HepG2 (cell line): ENCODE results near the gene TLN1. TPM values are rescaled to one million over a fixed set of nuclear protein-coding genes. Genes with fewer than 3 reads are reported as not detected.

Experiments used
- ESRRA ChIP-seq: sonication (generic); formaldehyde crosslinking; IDR thresholded peaks from 2 replicates; pipeline ENCODE4 v1.5.1; 2020; ENCODE audit warnings: mild to moderate bottlenecking, low read depth, missing genetic modification reagents
- GFI1 ChIP-seq: sonication (generic); formaldehyde crosslinking; IDR thresholded peaks from 2 replicates; pipeline ENCODE4 v1.5.0; 2020; ENCODE audit warnings: missing genetic modification reagents, mild to moderate bottlenecking, borderline replicate concordance
- HNRNPK ChIP-seq: fragments of 200-400 bp; formaldehyde crosslinking; IDR thresholded peaks from 2 replicates; pipeline ENCODE4 v1.6.1; 2018; ENCODE audit warnings: low read length, low read depth, moderate library complexity, mild to moderate bottlenecking; ENCODE audit not compliant: poor library complexity, severe bottlenecking
- SNRNP70 ChIP-seq: fragments of 200-400 bp; formaldehyde crosslinking; IDR thresholded peaks from 2 replicates; pipeline ENCODE4 v1.6.1; 2017; ENCODE audit warnings: mild to moderate bottlenecking, low read depth, low read length, moderate library complexity
- TBL1XR1 ChIP-seq: fragments of 150-350 bp; IDR thresholded peaks from 2 replicates; pipeline ENCODE4 v1.6.1; 2014; ENCODE audit warnings: borderline replicate concordance, low read length; ENCODE audit not compliant: partially characterized antibody
- TBX2 ChIP-seq: sonication (generic); formaldehyde crosslinking; IDR thresholded peaks from 2 replicates; pipeline ENCODE4 v1.5.0; 2020; ENCODE audit warnings: missing genetic modification reagents, mild to moderate bottlenecking, borderline replicate concordance
- TSC22D2 ChIP-seq: sonication (generic); formaldehyde crosslinking; IDR thresholded peaks from 2 replicates; pipeline ENCODE4 v1.5.1; 2020; ENCODE audit warnings: missing genetic modification reagents, mild to moderate bottlenecking, borderline replicate concordance
- YEATS4 ChIP-seq: sonication (generic); formaldehyde crosslinking; IDR thresholded peaks from 2 replicates; pipeline ENCODE4 v1.4.0; 2020; ENCODE audit warnings: missing genetic modification reagents, borderline replicate concordance
- ZNF350 ChIP-seq: sonication (generic); formaldehyde crosslinking; IDR thresholded peaks from 2 replicates; pipeline ENCODE4 v1.4.0; 2020; ENCODE audit warnings: mild to moderate bottlenecking, low read depth, missing genetic modification reagents, borderline replicate concordance
- ZNF891 ChIP-seq: sonication (generic); formaldehyde crosslinking; IDR thresholded peaks from 2 replicates; pipeline ENCODE4 v1.5.0; 2020; ENCODE audit warnings: mild to moderate bottlenecking, missing genetic modification reagents
- ZSCAN20 ChIP-seq: sonication (generic); formaldehyde crosslinking; IDR thresholded peaks from 2 replicates; pipeline ENCODE4 v1.4.0; 2020; ENCODE audit warnings: missing genetic modification reagents, mild to moderate bottlenecking, borderline replicate concordance
- ZSCAN29 ChIP-seq: sonication (generic); formaldehyde crosslinking; conservative IDR thresholded peaks from 2 replicates; pipeline ENCODE4 v1.4.0; 2020; ENCODE audit warnings: mild to moderate bottlenecking, missing genetic modification reagents
- polyA plus RNA-seq, 8 experiments: library from polyadenylated mRNA; depleted of rRNA in 3 of 8; stranded (reverse) in 7 of 8; unstranded in 1 of 8; fragments of >200 nt; fragmentation: Illumina TruSeq in 4 of 8; extraction: Trizol in 4 of 8; gene quantifications; 2 replicates each; pipeline versions ENCODE4 v1.2.1 to v1.2.3, GENCODE V29; 2011 to 2016; ENCODE audit warnings: low read depth in 4 of 8, missing spikeins in 1 of 8, mixed read lengths in 1 of 8; ENCODE audit not compliant: insufficient read depth in 1 of 8
- total RNA-seq, 5 experiments: library from RNA; depleted of rRNA; stranded (reverse); fragments of >200 nt; fragmentation: Illumina TruSeq; extraction: Trizol; gene quantifications; 2 replicates each; pipeline ENCODE4 v1.2.3, GENCODE V29; 2016; ENCODE audit warnings: low read depth in 1 of 5
- TF ChIP-seq, protein P1 (sequence below): IDR thresholded peaks from 2 replicates; pipeline ENCODE4 v1.4.0; 2020; ENCODE audit warnings: mild to moderate bottlenecking, missing genetic modification reagents
- TF ChIP-seq, protein P2 (sequence below): fragments of 450-650 bp; IDR thresholded peaks from 2 replicates; pipeline ENCODE4 v1.6.1; 2017
- TF ChIP-seq, protein P3 (sequence below): sonication (generic); formaldehyde crosslinking; IDR thresholded peaks from 2 replicates; pipeline ENCODE4 v1.5.0; 2020; ENCODE audit warnings: missing genetic modification reagents
- TF ChIP-seq, protein P4 (sequence below): sonication (generic); formaldehyde crosslinking; IDR thresholded peaks from 2 replicates; pipeline ENCODE4 v1.4.0; 2020; ENCODE audit warnings: mild to moderate bottlenecking, missing genetic modification reagents

TLN1 gene
- total and polyA plus RNA-seq, 2 of the 13 experiments (the other 11 are each of a cell fraction or from before 2014, with no cell fraction given): 35.2 to 51.8 TPM

DNA sequence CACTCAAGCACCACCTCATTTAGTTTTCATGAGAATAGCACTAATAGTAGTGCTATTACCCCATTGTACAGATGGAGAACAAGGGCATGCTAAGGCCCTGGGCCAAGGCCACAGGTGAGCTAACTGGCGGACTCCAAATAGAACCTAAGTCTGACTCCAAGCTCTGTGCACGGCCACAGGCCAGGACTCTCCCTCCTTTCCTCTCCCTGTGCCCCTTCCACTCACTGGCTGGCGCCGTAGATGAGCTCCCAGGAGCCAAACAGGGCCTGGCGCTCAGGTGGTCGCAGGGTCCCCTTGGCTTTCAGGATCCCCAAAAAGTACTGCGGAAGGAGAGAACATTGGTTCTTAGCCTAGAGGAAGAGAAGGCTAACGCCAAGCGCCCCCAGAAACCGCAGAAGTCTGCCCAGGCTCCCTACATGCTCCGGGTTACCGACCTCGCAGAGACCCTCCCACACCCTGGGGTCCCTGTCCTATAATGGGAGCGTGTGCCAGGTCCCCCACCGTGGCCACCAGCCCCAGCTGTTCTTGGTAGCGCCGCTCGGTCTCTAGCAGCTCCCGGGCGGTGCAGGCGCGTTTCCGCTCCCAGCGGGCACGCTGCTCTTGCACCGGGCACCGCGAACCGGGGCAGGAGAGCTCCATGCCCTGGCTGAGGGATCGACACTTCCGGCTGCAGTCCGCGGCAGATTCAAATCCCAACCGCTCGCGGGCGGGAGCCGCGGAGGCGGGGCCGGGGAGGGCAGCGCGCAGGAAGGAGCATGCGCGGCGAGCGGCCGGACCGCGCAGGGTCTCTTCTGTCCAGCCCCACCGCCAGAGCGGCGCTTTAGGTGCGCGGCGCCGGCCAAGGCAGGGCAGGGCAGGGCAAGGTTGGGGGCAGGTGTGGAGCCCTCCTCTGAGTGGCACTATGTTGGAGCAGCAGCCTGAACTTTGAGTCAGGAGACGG lies 67.2 kb downstream of the TLN1 start, which contains the start of gene ARHGEF39 (continued):
- TF ChIP-seq, protein P1, sequence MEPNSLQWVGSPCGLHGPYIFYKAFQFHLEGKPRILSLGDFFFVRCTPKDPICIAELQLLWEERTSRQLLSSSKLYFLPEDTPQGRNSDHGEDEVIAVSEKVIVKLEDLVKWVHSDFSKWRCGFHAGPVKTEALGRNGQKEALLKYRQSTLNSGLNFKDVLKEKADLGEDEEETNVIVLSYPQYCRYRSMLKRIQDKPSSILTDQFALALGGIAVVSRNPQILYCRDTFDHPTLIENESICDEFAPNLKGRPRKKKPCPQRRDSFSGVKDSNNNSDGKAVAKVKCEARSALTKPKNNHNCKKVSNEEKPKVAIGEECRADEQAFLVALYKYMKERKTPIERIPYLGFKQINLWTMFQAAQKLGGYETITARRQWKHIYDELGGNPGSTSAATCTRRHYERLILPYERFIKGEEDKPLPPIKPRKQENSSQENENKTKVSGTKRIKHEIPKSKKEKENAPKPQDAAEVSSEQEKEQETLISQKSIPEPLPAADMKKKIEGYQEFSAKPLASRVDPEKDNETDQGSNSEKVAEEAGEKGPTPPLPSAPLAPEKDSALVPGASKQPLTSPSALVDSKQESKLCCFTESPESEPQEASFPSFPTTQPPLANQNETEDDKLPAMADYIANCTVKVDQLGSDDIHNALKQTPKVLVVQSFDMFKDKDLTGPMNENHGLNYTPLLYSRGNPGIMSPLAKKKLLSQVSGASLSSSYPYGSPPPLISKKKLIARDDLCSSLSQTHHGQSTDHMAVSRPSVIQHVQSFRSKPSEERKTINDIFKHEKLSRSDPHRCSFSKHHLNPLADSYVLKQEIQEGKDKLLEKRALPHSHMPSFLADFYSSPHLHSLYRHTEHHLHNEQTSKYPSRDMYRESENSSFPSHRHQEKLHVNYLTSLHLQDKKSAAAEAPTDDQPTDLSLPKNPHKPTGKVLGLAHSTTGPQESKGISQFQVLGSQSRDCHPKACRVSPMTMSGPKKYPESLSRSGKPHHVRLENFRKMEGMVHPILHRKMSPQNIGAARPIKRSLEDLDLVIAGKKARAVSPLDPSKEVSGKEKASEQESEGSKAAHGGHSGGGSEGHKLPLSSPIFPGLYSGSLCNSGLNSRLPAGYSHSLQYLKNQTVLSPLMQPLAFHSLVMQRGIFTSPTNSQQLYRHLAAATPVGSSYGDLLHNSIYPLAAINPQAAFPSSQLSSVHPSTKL (CRISPR knock-in tag): peak; percentile 66
- TF ChIP-seq TSC22D2 (CRISPR knock-in tag) (peak; percentile 75; the same call in 1 of the 2 replicates), YEATS4 (CRISPR knock-in tag) (peak; percentile 97), TBX2 (CRISPR knock-in tag) (peak; percentile 84), SNRNP70 (no peak), ESRRA (CRISPR knock-in tag) (peak; percentile 12; the same call in 1 of the 2 replicates), ZNF891 (CRISPR knock-in tag) (peak; percentile 55; the same call in 1 of the 2 replicates), TBL1XR1 (no peak), ZSCAN20 (CRISPR knock-in tag) (peak; percentile 38; the same call in 1 of the 2 replicates), GFI1 (CRISPR knock-in tag) (no peak), ZNF350 (CRISPR knock-in tag) (no peak), HNRNPK (peak; percentile 53), ZSCAN29 (CRISPR knock-in tag) (no peak)
- TF ChIP-seq, protein P2, sequence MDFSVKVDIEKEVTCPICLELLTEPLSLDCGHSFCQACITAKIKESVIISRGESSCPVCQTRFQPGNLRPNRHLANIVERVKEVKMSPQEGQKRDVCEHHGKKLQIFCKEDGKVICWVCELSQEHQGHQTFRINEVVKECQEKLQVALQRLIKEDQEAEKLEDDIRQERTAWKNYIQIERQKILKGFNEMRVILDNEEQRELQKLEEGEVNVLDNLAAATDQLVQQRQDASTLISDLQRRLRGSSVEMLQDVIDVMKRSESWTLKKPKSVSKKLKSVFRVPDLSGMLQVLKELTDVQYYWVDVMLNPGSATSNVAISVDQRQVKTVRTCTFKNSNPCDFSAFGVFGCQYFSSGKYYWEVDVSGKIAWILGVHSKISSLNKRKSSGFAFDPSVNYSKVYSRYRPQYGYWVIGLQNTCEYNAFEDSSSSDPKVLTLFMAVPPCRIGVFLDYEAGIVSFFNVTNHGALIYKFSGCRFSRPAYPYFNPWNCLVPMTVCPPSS: no peak
- TF ChIP-seq, protein P3, sequence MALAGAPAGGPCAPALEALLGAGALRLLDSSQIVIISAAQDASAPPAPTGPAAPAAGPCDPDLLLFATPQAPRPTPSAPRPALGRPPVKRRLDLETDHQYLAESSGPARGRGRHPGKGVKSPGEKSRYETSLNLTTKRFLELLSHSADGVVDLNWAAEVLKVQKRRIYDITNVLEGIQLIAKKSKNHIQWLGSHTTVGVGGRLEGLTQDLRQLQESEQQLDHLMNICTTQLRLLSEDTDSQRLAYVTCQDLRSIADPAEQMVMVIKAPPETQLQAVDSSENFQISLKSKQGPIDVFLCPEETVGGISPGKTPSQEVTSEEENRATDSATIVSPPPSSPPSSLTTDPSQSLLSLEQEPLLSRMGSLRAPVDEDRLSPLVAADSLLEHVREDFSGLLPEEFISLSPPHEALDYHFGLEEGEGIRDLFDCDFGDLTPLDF (CRISPR knock-in tag): peak; percentile 99
- TF ChIP-seq, protein P4, sequence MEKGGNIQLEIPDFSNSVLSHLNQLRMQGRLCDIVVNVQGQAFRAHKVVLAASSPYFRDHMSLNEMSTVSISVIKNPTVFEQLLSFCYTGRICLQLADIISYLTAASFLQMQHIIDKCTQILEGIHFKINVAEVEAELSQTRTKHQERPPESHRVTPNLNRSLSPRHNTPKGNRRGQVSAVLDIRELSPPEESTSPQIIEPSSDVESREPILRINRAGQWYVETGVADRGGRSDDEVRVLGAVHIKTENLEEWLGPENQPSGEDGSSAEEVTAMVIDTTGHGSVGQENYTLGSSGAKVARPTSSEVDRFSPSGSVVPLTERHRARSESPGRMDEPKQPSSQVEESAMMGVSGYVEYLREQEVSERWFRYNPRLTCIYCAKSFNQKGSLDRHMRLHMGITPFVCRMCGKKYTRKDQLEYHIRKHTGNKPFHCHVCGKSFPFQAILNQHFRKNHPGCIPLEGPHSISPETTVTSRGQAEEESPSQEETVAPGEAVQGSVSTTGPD (CRISPR knock-in tag): no peak
